Esophagus muscularis mucosa (tissue), 4 donors: Measurements from ENCODE around the gene SH3PXD2A.

Experiments
- EP300 ChIP-seq: sonication (generic); formaldehyde crosslinking; IDR thresholded peaks from one replicate; pipeline ENCODE4 v1.6.1; 2017; ENCODE audit warnings: antibody characterized with exemption
- POLR2A ChIP-seq: fragments of 450-650 bp; IDR thresholded peaks from one replicate; pipeline ENCODE4 v1.6.1; 2017; ENCODE audit warnings: antibody characterized with exemption, moderate library complexity, mild to moderate bottlenecking, low read depth
- POLR2AphosphoS5 ChIP-seq, 2 donors: sonication (generic); formaldehyde crosslinking; IDR thresholded peaks; one replicate each; pipeline ENCODE4 v1.6.1; 2017; ENCODE audit warnings: antibody characterized with exemption in 2 of 2
- TF ChIP-seq, protein P1 (sequence below), 3 experiments: fragments of 200-600 bp in 2 of 3; fragments of 450-650 bp in 1 of 3; sonication (generic) in 2 of 3; IDR thresholded peaks; one replicate each; pipeline ENCODE4 v1.5.1; 2017 to 2019; ENCODE audit warnings: antibody characterized with exemption in 3 of 3, mild to moderate bottlenecking in 2 of 3, moderate library complexity in 1 of 3

DNA sequence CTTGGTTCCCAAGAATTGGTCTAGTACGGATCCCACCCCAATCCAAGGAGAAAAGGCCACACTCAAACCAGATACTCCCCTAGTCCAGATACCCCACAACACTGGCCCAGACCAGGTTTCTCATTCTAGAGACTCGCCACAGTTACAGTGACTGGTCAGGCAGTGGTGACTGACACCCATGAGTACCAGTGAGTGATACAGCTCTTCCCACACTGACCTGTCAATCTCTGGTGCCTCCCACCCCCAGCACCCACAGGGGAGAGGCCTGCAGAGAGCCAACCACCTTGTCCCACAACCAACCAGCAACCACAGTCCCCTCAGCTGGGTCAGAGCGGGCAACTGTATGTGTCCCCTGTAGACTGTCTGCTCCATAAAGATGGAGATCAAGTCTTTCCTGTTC is 209.1 kb downstream of the SH3PXD2A start:
- TF ChIP-seq, protein P1, sequence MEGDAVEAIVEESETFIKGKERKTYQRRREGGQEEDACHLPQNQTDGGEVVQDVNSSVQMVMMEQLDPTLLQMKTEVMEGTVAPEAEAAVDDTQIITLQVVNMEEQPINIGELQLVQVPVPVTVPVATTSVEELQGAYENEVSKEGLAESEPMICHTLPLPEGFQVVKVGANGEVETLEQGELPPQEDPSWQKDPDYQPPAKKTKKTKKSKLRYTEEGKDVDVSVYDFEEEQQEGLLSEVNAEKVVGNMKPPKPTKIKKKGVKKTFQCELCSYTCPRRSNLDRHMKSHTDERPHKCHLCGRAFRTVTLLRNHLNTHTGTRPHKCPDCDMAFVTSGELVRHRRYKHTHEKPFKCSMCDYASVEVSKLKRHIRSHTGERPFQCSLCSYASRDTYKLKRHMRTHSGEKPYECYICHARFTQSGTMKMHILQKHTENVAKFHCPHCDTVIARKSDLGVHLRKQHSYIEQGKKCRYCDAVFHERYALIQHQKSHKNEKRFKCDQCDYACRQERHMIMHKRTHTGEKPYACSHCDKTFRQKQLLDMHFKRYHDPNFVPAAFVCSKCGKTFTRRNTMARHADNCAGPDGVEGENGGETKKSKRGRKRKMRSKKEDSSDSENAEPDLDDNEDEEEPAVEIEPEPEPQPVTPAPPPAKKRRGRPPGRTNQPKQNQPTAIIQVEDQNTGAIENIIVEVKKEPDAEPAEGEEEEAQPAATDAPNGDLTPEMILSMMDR (IDR thresholded peaks at IDR 0.05): no peak
- TF ChIP-seq POLR2A (no peak), POLR2AphosphoS5 (IDR thresholded peaks at IDR 0.05) (no peak), EP300 (no peak)
